Endothelial cell of umbilical vein (primary cell): ENCODE data around the gene MRE11. TPM values are rescaled to one million over a fixed set of nuclear protein-coding genes. Genes with fewer than 3 reads are reported as not detected.

ENCODE experiments used
- BruUV-seq: library from RNA; stranded (reverse); fragments of 400-500 nt; replicated peaks from 2 replicates; lab custom pipeline; 2021; lab: Mats Ljungman, UMichigan
- CTCF ChIA-PET: fragments of 300-600, 350-600 bp; sonication (Branson Sonifier 250); formaldehyde crosslinking; loops from one replicate; lab custom pipeline; 2021; ENCODE audit warnings: antibody characterized with exemption, inconsistent platforms; lab: Charles Lee
- POLR2A ChIA-PET: fragments of 300-600, 350-600 bp; sonication (Branson Sonifier 250); formaldehyde crosslinking; loops from one replicate; lab custom pipeline; 2021; ENCODE audit warnings: antibody characterized with exemption, inconsistent platforms; lab: Charles Lee
- DNase-seq: peaks from one replicate; pipeline ENCODE4 v3.0.0-alpha.2; 2011; ENCODE audit warnings: low read depth, low spot score
- FAIRE-seq: peaks from 2 replicates; lab custom pipeline; 2011; peaks lifted over from hg19 to GRCh38; lab: Jason Lieb, UNC
- H2AFZ ChIP-seq: 2 replicates; pipeline ENCODE4 v1.6.0; 2012; ENCODE audit warnings: low read depth, low read length, control low read depth, inconsistent platforms
- H3K27ac ChIP-seq: 2 replicates; pipeline ENCODE4 v1.5.1; 2011; ENCODE audit warnings: low read depth, mild to moderate bottlenecking, control low read depth, low read length, moderate library complexity; ENCODE audit not compliant: insufficient read depth
- H3K27me3 ChIP-seq, 2 experiments: 2 replicates each; pipeline versions ENCODE4 v1.6.0 to v1.6.1; 2011; ENCODE audit warnings: low read length in 2 of 2, mixed read lengths in 1 of 2; ENCODE audit not compliant: control insufficient read depth in 2 of 2, insufficient read depth in 2 of 2
- H3K36me3 ChIP-seq, 2 experiments: 2 replicates in 1 of 2; 3 replicates in 1 of 2; pipeline ENCODE4 v1.5.1; 2011; ENCODE audit warnings: low read length in 2 of 2, mild to moderate bottlenecking in 1 of 2, moderate library complexity in 1 of 2; ENCODE audit not compliant: control insufficient read depth in 2 of 2, insufficient read depth in 2 of 2; ENCODE audit errors: extremely low read depth in 1 of 2
- H3K4me1 ChIP-seq: 3 replicates; pipeline ENCODE4 v1.5.1; 2011; ENCODE audit warnings: mild to moderate bottlenecking, low read length; ENCODE audit not compliant: control insufficient read depth, insufficient read depth; ENCODE audit errors: extremely low read depth
- H3K4me2 ChIP-seq: 2 replicates; pipeline ENCODE4 v1.6.1; 2011; ENCODE audit warnings: low read length, control low read depth, mixed read lengths; ENCODE audit not compliant: insufficient read depth
- H3K4me3 ChIP-seq, 3 experiments: fragments of 200-600 bp in 1 of 3; sonication (generic), shearing (Covaris generic) in 1 of 3; replicated peaks in 1 of 3; 2 replicates each; pipeline ENCODE4 v1.5.1; 2011 to 2016; ENCODE audit warnings: control low read depth in 3 of 3, low read length in 3 of 3, mild to moderate bottlenecking in 2 of 3, inconsistent platforms in 1 of 3, low read depth in 1 of 3, moderate library complexity in 1 of 3; ENCODE audit not compliant: insufficient read depth in 1 of 3
- H3K79me2 ChIP-seq: 2 replicates; pipeline ENCODE4 v1.6.0; 2012; ENCODE audit warnings: low read length, inconsistent platforms; ENCODE audit not compliant: control insufficient read depth, insufficient read depth
- H3K9ac ChIP-seq: replicated peaks from 2 replicates; pipeline ENCODE3; 2011; ENCODE audit warnings: low read length, control low read depth; ENCODE audit not compliant: insufficient read depth; ENCODE audit errors: extremely low read depth
- H3K9me1 ChIP-seq: replicated peaks from 3 replicates; pipeline ENCODE4 v1.6.0; 2011; ENCODE audit warnings: mild to moderate bottlenecking, low read length; ENCODE audit not compliant: control insufficient read depth, insufficient read depth; ENCODE audit errors: extremely low read depth
- H3K9me3 ChIP-seq: replicated peaks from 2 replicates; pipeline ENCODE4 v1.5.1; 2012; ENCODE audit warnings: low read length, inconsistent platforms; ENCODE audit not compliant: control insufficient read depth, insufficient read depth
- H4K20me1 ChIP-seq: replicated peaks from 2 replicates; pipeline ENCODE3; 2011; ENCODE audit warnings: mild to moderate bottlenecking, low read length; ENCODE audit not compliant: control insufficient read depth, insufficient read depth; ENCODE audit errors: extremely low read depth
- CTCF ChIP-seq, 2 donors: IDR thresholded peaks; 1 replicate in 1 of 2; 2 replicates in 1 of 2; pipeline ENCODE4 v1.5.1; 2011; ENCODE audit warnings: low read length in 2 of 2, mild to moderate bottlenecking in 2 of 2, moderate library complexity in 2 of 2, control low read depth in 1 of 2, inconsistent platforms in 1 of 2, low read depth in 1 of 2; ENCODE audit not compliant: insufficient read depth in 1 of 2; ENCODE audit errors: extremely low read depth in 1 of 2
- EZH2 ChIP-seq: IDR thresholded peaks from 2 replicates; pipeline ENCODE4 v1.6.1; 2012; ENCODE audit warnings: borderline replicate concordance, low read depth, mild to moderate bottlenecking, moderate library complexity, low read length, inconsistent platforms; ENCODE audit not compliant: severe bottlenecking
- FOS ChIP-seq: IDR thresholded peaks from 2 replicates; pipeline ENCODE4 v1.6.1; 2011; ENCODE audit warnings: mild to moderate bottlenecking, low read length, moderate library complexity, borderline replicate concordance; ENCODE audit not compliant: insufficient read depth
- GATA2 ChIP-seq: IDR thresholded peaks from 2 replicates; pipeline ENCODE4 v1.7.0; 2011; ENCODE audit warnings: low read depth, mild to moderate bottlenecking, moderate library complexity, mixed read lengths, low read length; ENCODE audit not compliant: insufficient read length, insufficient read depth
- JUN ChIP-seq: IDR thresholded peaks from 2 replicates; pipeline ENCODE4 v1.6.1; 2011; ENCODE audit warnings: borderline replicate concordance, low read depth; ENCODE audit not compliant: insufficient read length, insufficient read depth
- MAX ChIP-seq: IDR thresholded peaks from 2 replicates; pipeline ENCODE4 v1.6.1; 2011; ENCODE audit not compliant: insufficient read depth, insufficient read length
- MYC ChIP-seq: IDR thresholded peaks from one replicate; pipeline ENCODE4 v1.6.1; 2011; ENCODE audit warnings: mild to moderate bottlenecking, low read depth, low read length
- POLR2A ChIP-seq: IDR thresholded peaks from 2 replicates; pipeline ENCODE4 v1.6.1; 2012; ENCODE audit warnings: low read depth, mild to moderate bottlenecking, control low read depth, low read length
- POLR2AphosphoS5 ChIP-seq: IDR thresholded peaks from 2 replicates; pipeline ENCODE4 v1.6.1; 2012; ENCODE audit warnings: low read depth, mild to moderate bottlenecking, control low read depth, low read length, moderate library complexity; ENCODE audit not compliant: insufficient read depth
- dilution Hi-C: fragments of 300-500 bp; cut with MboI; formaldehyde crosslinking; loops from one replicate; pipeline ENCODE4 v1.15.0; 2019; ENCODE audit warnings: low sequenced_read_pairs; ENCODE audit not compliant: extremely low pct_ligation_motif_present
- intact Hi-C: fragments of 100-400 bp; cut with micrococcal nuclease; formaldehyde crosslinking; loops from one replicate; pipeline ENCODE4 v1.10.0; 2022
- polyA plus RNA-seq, 4 experiments: library from polyadenylated mRNA; depleted of rRNA in 3 of 4; stranded (reverse) in 3 of 4; unstranded in 1 of 4; fragments of >200 nt; gene quantifications; 2 replicates each; pipeline versions ENCODE4 v1.2.1 to v1.2.3, GENCODE V29; 2011 to 2012; ENCODE audit warnings: missing spikeins in 1 of 4
- total RNA-seq: library from RNA; stranded (reverse); gene quantifications from 2 replicates; pipeline ENCODE4 v1.2.3, GENCODE V29; 2021

MRE11 gene
- total and polyA plus RNA-seq, 2 donors (not counting 3 experiments of a cell fraction or from before 2014, with no cell fraction given), result 4.5 to 22.0 TPM

GRCh38 chr11:94423507-94423906 is 70.1 kb downstream of the MRE11 start:
- Histone ChIP-seq H3K9me1 (no peaks in the 10 kb centered on the region), H3K4me3 (no peak overlapping the region), H3K79me2 (no peaks in the 10 kb centered on the region), H3K9ac (no peak overlapping the region), H3K36me3 (no peaks in the 10 kb centered on the region), H3K27ac (no peak overlapping the region), H3K9me3 (no peaks in the 10 kb centered on the region), H3K4me2 (no peak overlapping the region), H2AFZ (no peak overlapping the region), H3K27me3 (no peaks in the 10 kb centered on the region), H4K20me1 (no peaks in the 10 kb centered on the region), H3K4me1 (no peaks in the 10 kb centered on the region)
- BruUV-seq, result no TSS peak
- POLR2A ChIA-PET, result no interaction called here
- DNase-seq (no peak), FAIRE-seq (no peak)
- CTCF ChIA-PET, result interaction anchor here (0.8 to 1.3 kb wide), 2 partner anchors 10 to 501 kb away, joined by 3 to 4 read pairs; no protein-coding TSS in a partner anchor
- intact Hi-C loops, result no loop called here
- dilution Hi-C loops, result no loop called here
- TF ChIP-seq POLR2A, result no peak
- TF ChIP-seq CTCF (IDR thresholded peaks at IDR 0.05; ENCODE audit: extremely low read depth in 1 of 2, insufficient read depth in 1 of 2, low read depth in 1 of 2, low read length in 2 of 2), result no peak
- no peak for TF ChIP-seq JUN
- TF ChIP-seq MYC, result no peak
- TF ChIP-seq MAX, result no peak
- TF ChIP-seq EZH2, result no peak
- no peak for TF ChIP-seq POLR2AphosphoS5
- TF ChIP-seq FOS, result no peak
- no peak for TF ChIP-seq GATA2
